Measurements from ENCODE around the gene SLC39A11.
"Not testable (repeated sequence)": the region's sequence is repeated elsewhere in the genome, so short reads cannot be mapped to it uniquely, and the experiment has no call there.

The SLC39A11 gene

GRCh38 chr17:73133911-73134649, 41.6 kb upstream of the SLC39A11 start:
- TF ChIP-seq CTCF (conservative IDR thresholded peaks at IDR 0.05; ENCODE audit: low read depth, low read length) = no peak
- H3K4me3 ChIP-seq (ENCODE audit: low read length) = no peak overlapping the region
- DNase-seq (ENCODE audit: low read depth) = no peak

GRCh38 chr17:73132085-73132492, 39.6 kb upstream of the SLC39A11 start:
- no peak for DNase-seq (ENCODE audit: low read depth)
- no peak for TF ChIP-seq CTCF (conservative IDR thresholded peaks at IDR 0.05; ENCODE audit: low read depth, low read length)

GRCh38 chr17:73131439-73131838, 39.0 kb upstream of the SLC39A11 start:
- not testable (repeated sequence) for H3K4me3 ChIP-seq (ENCODE audit: low read length); DNase-seq (ENCODE audit: low read depth)

More at GRCh38 chr17:73132085-73132492, 39.6 kb upstream of the SLC39A11 start:
- H3K4me3 ChIP-seq (ENCODE audit: low read length) = no peak overlapping the region

GRCh38 chr17:73130977-73131376, 38.5 kb upstream of the SLC39A11 start:
- no peak for TF ChIP-seq CTCF (conservative IDR thresholded peaks at IDR 0.05; ENCODE audit: low read depth, low read length)
- DNase-seq (ENCODE audit: low read depth) = no peak
- no peak overlapping the region for H3K4me3 ChIP-seq (ENCODE audit: low read length)

GRCh38 chr17:73128496-73128895, 36.0 kb upstream of the SLC39A11 start:
- DNase-seq (ENCODE audit: low read depth) = no peak
- H3K4me3 ChIP-seq (ENCODE audit: low read length) = no peak overlapping the region
- no peak for TF ChIP-seq CTCF (conservative IDR thresholded peaks at IDR 0.05; ENCODE audit: low read depth, low read length)

- DNase-seq (ENCODE audit: low read depth) = no peak
- H3K4me3 ChIP-seq (ENCODE audit: low read length) = no peak overlapping the region
- no peak for TF ChIP-seq CTCF (conservative IDR thresholded peaks at IDR 0.05; ENCODE audit: low read depth, low read length)
These were observed 34.4 kb upstream of the SLC39A11 start for GRCh38 chr17:73126716-73127473.

GRCh38 chr17:73123606-73124320, 31.3 kb upstream of the SLC39A11 start:
- TF ChIP-seq CTCF (conservative IDR thresholded peaks at IDR 0.05; ENCODE audit: low read depth, low read length) = no peak
- H3K4me3 ChIP-seq (ENCODE audit: low read length) = no peak overlapping the region
- no peak for DNase-seq (ENCODE audit: low read depth)
